KMS-11 (cell line): ENCODE measurements around the gene DNAH1.

Experiments
- H2AFZ ChIP-seq: fragments of 200-600 bp; sonication (generic); 2 replicates; pipeline ENCODE4 v1.6.1; 2016; ENCODE audit warnings: antibody characterized with exemption, mixed run types, low read depth
- H3K27ac ChIP-seq: fragments of 200-600 bp; sonication (generic); 2 replicates; pipeline ENCODE4 v1.6.1; 2016; ENCODE audit warnings: mild to moderate bottlenecking, mixed run types
- H3K27me3 ChIP-seq: fragments of 200-600 bp; sonication (generic); 2 replicates; pipeline ENCODE4 v1.6.1; 2017; ENCODE audit warnings: mild to moderate bottlenecking, low read depth, mixed run types, moderate library complexity; ENCODE audit not compliant: insufficient read depth
- H3K36me3 ChIP-seq: fragments of 200-600 bp; sonication (generic); 2 replicates; pipeline ENCODE4 v1.6.1; 2017; ENCODE audit warnings: mild to moderate bottlenecking, mixed run types; ENCODE audit not compliant: insufficient read depth
- H3K4me1 ChIP-seq: fragments of 200-600 bp; sonication (generic); 2 replicates; pipeline ENCODE4 v1.6.1; 2016; ENCODE audit warnings: mild to moderate bottlenecking, low read depth, mixed run types; ENCODE audit not compliant: poor library complexity, severe bottlenecking
- H3K4me2 ChIP-seq: fragments of 200-600 bp; sonication (generic); 2 replicates; pipeline ENCODE4 v1.7.0; 2016; ENCODE audit warnings: mild to moderate bottlenecking, mixed run types
- H3K4me3 ChIP-seq: fragments of 200-600 bp; sonication (generic); IDR thresholded peaks from 2 replicates; pipeline ENCODE4 v1.6.1; 2017; ENCODE audit warnings: low read depth, low read length, mixed read lengths; ENCODE audit not compliant: insufficient read depth
- H3K79me2 ChIP-seq: fragments of 200-600 bp; sonication (generic); 2 replicates; pipeline ENCODE4 v1.6.1; 2016; ENCODE audit warnings: low read depth, mixed run types; ENCODE audit not compliant: insufficient read depth
- H3K9ac ChIP-seq: fragments of 200-600 bp; sonication (generic); 2 replicates; pipeline ENCODE4 v1.6.1; 2016; ENCODE audit warnings: mild to moderate bottlenecking, mixed run types
- H4K20me1 ChIP-seq: fragments of 200-600 bp; sonication (generic); 2 replicates; pipeline ENCODE4 v1.6.1; 2016; ENCODE audit warnings: mild to moderate bottlenecking, mixed run types; ENCODE audit not compliant: insufficient read depth
- CTCF ChIP-seq: fragments of 200-600 bp; sonication (generic); conservative IDR thresholded peaks from 2 replicates; pipeline ENCODE4 v1.6.1; 2017; ENCODE audit warnings: low read depth, mild to moderate bottlenecking, antibody characterized with exemption, low read length, moderate library complexity, mixed read lengths

The DNAH1 gene

GRCh38 chr3:52324676-52325075 lies 8.6 kb downstream of the DNAH1 start:
- Histone ChIP-seq H3K9ac (no peak overlapping the region), H3K4me3 (no peak overlapping the region), H3K36me3 (no peaks in the 10 kb centered on the region), H3K4me1 (no peaks in the 10 kb centered on the region), H3K27ac (no peak overlapping the region), H3K4me2 (no peak overlapping the region), H4K20me1 (no peaks in the 10 kb centered on the region), H2AFZ (no peak overlapping the region), H3K79me2 (no peaks in the 10 kb centered on the region), H3K27me3 (no peaks in the 10 kb centered on the region)
- TF ChIP-seq CTCF, result no peak

GRCh38 chr3:52325686-52326085 lies 9.6 kb downstream of the DNAH1 start:
- Histone ChIP-seq H3K27ac (no peak overlapping the region), H3K36me3 (no peaks in the 10 kb centered on the region), H3K4me1 (no peaks in the 10 kb centered on the region), H4K20me1 (no peaks in the 10 kb centered on the region), H3K79me2 (no peaks in the 10 kb centered on the region), H3K9ac (no peak overlapping the region), H3K4me3 (no peak overlapping the region), H3K27me3 (no peaks in the 10 kb centered on the region), H3K4me2 (no peak overlapping the region), H2AFZ (no peak overlapping the region)
- no peak for TF ChIP-seq CTCF

- no peak overlapping the region for H3K4me3 ChIP-seq
- no peaks in the 10 kb centered on the region for H3K36me3 ChIP-seq
- no peak overlapping the region for H3K4me2 ChIP-seq
- no peaks in the 10 kb centered on the region for H3K27me3 ChIP-seq
- no peak overlapping the region for H2AFZ ChIP-seq
- H3K79me2 ChIP-seq, result no peaks in the 10 kb centered on the region
- no peak overlapping the region for H3K9ac ChIP-seq
- H3K27ac ChIP-seq, result no peak overlapping the region
- no peaks in the 10 kb centered on the region for H4K20me1 ChIP-seq
- H3K4me1 ChIP-seq, result no peaks in the 10 kb centered on the region
- no peak for TF ChIP-seq CTCF
Measured at GRCh38 chr3:52326976-52327375, 10.9 kb downstream of the DNAH1 start.

GRCh38 chr3:52327486-52328290 lies 11.6 kb downstream of the DNAH1 start:
- no peak overlapping the region for H3K4me3 ChIP-seq
- no peak overlapping the region for H3K4me2 ChIP-seq
- H3K79me2 ChIP-seq, result no peaks in the 10 kb centered on the region
- no peak for TF ChIP-seq CTCF
- no peak overlapping the region for H2AFZ ChIP-seq
- no peak overlapping the region for H3K27ac ChIP-seq
- no peaks in the 10 kb centered on the region for H3K27me3 ChIP-seq
- no peak overlapping the region for H3K9ac ChIP-seq
- no peaks in the 10 kb centered on the region for H3K36me3 ChIP-seq
- H3K4me1 ChIP-seq, result no peaks in the 10 kb centered on the region
- no peaks in the 10 kb centered on the region for H4K20me1 ChIP-seq
